HG02885 (cell line): Measurements from ENCODE around the gene RASGEF1C.

ENCODE experiments used
- ATAC-seq: cut with Tn5 transposase; IDR thresholded peaks from one replicate; pipeline ENCODE4 v1.9.1; 2021; ENCODE audit warnings: mild to moderate bottlenecking; ENCODE audit not compliant: unreplicated experiment, poor library complexity

Gene RASGEF1C

DNA sequence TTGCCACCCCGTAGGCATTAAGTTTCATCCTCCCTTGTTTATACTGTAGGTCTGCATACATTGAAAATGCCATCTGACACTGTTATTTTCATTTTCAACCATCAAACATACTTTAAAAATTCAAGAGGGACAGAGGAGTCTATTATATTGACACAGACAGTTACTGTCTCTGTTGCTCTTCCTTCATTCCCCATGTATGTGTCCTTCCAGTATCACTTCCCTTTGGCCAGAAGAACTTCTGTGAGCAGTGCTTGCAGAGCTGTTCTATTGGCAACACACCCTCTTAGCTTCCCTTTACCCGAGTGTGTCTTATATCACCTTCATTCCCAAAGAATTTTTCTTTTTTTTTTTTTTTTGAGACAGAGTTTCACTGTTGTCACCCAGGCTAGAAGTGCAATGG, 42.8 kb downstream of the RASGEF1C start:
- ATAC-seq: no peak

DNA sequence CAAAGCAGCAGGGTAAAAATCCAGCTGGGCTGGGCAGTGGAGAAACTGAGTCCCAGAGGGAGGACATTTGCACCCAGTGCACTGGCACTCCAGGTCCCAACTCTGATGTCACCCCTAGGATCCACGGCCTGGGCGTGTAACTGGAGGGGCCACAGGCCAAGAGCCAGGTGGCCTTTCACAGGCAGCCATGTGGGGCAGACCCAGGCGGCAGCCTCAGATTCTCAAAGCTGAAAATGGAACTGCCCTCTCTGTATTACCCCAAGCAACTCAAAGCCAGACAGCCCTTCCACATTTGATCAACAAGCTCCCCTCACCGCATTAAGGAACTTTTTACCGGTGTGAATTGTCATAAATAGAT, 46.7 kb downstream of the RASGEF1C start:
- no peak for ATAC-seq

DNA sequence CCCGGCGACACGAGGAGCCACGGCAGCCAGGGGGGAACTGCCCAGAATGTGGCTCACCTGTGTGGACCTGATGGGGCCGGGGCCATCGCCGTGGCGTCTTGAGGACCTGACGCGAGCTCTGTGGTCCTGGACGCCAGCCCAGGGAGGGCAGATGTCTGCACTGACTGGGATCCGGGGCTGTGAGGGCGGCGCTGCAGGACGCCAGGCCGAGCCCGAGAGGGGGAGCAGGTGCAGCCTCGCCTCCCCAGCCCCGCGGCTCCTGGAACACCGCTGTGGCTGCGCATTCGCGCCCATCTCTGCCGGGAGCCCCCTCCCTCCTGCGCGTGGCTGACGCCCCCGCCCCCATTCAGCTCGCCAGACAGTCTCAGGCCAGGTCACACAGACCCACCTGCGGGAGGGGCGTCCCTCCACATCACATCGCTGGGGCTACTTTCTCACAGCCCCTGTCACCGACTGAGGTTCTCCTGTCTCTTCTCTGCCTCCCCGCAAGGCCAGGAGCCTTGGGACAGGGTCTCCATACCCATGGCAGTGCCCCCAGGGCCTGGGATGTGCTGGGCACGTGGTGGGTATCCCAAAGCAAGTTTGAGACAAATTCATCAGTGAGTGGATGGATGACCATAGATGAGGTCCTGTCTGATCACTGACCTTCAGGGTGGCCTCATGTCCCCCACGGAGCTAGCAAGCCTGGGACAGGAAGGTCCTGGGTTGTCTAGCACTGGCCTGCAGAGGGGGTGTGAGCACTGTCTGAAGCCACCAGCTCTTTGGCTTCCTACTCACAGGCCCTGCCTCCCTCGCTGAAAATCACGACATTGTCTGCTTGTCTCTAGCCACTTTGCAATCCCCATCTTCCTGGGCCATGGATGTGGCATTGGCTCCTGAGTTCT, 47.3 kb downstream of the RASGEF1C start:
- no peak for ATAC-seq

DNA sequence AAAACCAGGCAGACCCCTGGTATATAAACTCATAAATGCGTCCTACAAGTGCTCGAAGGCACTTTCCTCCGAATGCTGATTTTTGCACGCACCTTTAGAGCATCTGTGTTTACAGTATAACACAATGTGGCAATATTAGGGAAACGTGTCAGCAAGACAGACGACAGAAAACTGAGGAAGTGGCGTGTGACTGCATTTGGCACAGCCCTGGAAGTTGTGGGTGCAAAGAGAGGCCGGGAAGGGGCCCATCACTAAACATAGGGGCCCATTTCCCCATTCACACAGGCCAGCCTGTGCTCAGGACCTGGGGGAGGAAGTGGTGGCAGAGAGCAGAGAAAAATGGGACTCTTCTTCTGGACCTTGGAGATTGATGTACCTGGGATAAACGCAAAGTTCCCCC, 48.2 kb downstream of the RASGEF1C start:
- no peak for ATAC-seq

DNA sequence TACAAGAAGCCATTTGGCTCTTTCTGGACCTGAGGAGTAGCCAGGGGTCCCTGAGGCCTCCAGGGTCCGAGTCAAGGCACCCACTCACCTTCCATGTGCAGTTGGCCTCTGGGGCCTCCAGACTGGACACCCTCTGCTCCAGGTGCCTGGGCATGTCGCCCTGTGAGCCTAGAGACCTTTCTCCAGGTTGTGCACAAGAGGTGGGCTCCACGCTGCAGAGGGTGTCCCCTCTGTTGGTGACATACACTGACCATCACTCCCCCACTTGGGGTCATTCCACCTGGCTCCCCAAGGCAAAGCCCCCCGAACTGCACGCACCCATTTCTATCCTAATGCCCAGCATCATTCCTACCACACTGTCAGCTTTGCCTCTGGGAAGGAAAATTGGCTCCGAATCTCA, 48.8 kb downstream of the RASGEF1C start:
- no peak for ATAC-seq

DNA sequence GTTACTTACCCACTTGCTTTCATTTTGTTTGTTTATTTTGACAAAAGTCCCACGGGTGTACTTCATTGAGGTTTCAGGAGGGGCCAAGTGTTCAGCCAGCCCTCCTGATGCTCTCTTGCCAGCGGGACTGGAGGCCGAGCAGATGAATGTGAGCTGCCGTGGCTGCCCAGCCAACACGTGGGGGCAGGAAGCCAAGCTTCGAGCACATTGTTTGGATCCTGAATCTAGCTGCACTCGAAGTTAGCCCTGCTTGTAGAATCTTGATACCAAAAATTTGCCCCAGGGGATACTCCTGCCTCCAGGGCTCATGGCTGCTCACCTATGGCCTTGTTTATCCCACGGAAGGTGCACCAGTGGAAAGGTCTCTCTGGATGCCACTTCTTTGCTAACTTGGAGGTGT, 49.3 kb downstream of the RASGEF1C start:
- no peak for ATAC-seq

DNA sequence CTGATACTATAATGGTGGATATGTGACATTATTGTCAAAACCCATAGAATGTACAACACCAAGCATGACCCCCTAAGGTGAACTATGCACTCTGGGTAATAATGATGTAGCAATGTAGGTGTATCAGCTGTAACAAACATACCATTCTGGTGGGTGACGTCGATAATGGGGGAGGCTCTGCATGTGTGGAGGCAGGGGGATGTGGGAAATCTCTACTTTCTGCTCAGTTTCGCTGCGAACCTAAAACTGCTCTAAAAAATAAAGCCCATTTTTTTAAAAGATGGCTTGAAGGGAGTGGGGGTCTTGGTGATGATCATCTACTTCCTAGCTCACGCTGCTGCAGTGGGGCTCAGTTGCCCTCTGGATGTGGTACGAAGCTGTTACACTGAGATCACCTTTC, 51.1 kb downstream of the RASGEF1C start:
- ATAC-seq: no peak

DNA sequence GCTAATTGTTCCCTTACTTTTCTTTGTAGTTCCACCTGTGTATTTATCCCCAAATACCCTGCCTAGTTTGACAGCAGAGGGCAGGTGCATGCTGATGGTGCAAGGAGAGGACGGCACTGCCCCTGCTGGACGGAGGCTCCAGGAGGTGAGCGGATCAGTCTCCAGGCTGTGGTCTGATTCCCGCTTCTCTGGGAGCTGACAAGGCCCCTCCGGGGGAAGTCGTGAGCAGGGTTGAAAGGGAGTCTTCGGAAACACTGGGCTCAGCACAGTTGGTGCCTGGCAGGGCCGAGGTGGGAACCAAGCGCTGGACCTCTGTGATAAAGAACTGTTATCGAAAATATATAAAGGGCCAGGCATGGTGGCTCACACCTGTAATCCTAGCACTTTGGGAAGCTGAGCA, 52.9 kb downstream of the RASGEF1C start:
- no peak for ATAC-seq

DNA sequence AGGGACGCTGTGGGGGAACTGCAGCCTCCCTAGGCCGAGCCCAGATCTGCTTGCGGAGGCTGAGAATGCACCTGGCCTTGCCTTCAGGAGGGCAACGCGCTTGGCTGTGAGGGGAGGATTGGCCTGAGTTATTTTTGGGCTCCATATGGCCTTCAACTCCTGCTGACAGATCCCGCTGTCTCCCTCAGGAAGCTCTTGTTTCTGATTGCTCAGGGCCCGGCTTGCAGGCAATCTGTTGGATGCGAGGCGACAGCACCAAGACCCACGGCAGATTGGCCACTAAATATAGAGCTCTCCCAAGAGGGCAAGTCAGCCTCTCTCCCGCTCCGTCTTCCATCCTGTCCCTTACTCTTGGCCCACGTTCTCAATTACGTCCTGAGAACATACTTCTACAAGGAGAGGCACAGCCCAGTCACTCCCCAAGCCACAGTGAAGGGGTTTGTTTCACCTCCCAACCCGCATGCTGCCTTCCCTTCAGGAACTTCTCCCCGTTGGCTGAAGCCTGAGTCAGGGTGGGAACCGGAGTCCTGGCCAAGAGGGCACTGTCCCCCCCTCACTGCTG, 53.6 kb downstream of the RASGEF1C start:
- no peak for ATAC-seq

DNA sequence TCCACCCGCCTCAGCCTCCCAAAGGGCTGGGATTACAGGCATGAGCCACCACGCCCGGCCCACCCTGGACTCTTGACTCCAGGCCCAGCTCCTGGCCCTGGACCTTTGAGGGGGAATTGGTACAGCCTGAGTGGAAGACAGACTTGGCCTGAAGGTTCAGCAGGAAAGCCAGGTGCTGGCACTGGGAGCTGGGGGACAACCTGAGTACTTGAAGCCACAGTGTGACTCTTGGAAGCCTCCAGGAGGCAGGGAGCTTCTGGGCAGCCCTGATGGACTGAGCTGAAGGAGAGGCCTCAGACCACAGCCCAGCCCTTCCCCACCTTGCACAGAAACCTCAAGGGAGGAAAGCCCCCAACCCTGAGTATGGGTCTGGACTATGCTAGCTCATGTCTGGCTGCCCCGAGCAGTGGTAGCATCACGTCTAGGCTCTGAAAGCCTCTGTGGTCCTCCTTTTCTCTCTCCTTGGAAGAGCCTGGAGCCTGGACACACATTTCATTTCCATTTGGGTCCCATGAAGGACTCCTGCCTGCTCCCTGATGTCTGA, 54.1 kb downstream of the RASGEF1C start:
- ATAC-seq: no peak

DNA sequence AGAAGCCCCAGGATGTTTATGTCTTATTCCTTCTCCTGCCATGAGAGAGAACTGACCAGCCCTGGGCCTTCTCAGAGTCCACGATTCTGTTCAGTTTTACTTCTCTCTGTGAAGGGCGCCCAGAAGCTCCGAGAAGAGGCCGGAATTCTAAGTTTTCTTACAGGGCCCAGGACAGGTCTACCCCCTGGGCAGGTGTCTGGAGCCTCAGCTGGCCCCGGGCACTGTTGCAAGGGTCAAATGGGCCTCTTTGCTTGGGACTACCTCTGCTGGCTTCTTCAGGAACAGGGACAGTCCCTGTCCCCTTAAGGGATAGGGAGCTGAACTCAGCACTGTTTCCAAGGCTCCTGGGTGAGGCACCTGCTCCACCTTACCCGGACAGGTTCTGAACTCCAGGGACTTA, 55.0 kb downstream of the RASGEF1C start:
- no peak for ATAC-seq

DNA sequence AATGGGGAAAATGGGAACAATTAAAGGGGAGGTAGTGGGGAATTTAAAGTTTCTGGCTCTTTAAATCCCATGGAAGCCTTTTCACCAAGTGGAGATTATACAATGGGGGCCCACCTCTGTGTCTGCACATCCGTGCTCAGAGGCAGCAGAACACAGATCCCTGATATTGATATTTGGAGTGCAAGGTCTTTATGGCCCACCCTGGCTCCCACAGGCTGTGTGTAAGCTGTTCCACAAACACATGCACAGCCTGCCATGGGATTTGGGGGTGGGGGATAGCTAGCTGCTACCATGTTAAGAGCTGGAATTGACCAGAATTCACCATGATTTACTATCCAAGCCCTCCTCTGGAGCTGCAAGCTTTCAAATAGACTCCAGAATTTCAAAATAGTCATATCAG, 55.9 kb downstream of the RASGEF1C start:
- no peak for ATAC-seq

DNA sequence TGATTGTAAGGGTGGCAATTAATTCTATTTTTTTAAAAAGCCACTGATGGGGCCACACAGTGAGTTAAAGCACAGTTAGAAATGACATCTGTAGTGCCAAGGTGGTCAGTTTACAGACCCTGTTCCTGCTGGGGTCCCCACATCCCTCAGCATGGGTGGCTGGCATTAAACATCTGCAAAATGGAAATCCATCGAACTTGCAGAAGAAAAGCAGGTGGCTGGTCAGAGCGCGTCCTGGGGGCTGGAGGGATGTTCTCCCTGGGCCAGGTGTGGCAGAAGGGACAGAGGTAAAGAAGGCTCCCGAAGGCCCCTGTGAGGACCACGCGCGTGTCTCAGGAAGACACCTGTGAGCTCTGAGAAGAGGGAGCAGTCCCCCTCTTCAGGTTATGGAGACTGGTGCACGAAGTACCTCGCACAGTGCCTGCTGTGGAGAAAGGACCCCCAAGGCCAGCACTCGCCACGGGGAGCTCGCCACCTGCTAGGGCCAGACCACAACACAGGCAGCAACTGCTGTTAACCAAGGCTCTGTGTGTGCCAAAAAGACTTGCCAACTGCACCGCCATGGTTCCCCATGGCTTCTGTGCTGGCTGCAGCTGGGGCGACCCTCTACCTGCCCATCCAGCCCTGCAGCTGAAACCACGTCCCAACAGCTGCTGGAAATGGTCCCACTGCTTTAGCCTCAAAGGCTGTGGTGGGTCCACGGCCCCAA, 65.2 kb downstream of the RASGEF1C start:
- ATAC-seq: no peak

DNA sequence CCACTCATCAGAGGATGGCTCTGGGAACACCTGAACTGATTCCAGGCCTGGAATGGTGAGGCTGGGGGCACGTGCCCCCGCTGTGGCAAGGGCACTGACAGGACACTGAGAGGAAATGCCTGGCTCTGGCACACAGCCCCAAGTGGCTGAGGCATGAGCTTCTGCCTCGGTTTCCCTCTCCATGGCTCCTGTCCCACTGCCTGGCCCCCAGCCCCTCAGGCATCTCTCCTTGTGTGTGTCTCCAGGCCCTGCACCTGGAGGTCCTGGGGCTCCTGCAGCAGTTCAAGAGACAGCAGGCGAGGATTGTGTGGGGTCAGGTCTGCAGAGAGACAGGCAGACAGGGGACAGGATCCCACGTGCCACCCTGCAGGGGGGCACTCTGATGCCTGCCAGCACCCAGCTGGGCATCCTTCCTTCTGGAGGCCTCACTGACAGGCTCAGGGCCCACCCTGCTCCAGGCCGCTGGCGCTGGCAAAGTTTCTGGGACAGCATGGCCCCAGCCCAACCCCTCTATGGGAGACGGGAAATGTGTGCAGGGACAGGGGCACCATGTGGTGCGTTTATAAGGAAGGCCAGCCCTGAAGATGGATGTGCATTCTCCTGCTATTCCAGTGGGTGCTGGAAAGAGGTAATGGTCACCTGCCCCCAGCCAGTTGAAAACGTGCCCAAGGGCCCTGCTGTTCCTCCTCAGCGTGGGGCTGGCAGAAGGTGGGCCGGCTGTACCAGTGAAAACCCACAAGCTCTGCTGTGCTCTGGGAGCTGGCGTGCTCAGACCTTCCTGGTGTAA, 66.0 kb downstream of the RASGEF1C start:
- ATAC-seq: no peak

DNA sequence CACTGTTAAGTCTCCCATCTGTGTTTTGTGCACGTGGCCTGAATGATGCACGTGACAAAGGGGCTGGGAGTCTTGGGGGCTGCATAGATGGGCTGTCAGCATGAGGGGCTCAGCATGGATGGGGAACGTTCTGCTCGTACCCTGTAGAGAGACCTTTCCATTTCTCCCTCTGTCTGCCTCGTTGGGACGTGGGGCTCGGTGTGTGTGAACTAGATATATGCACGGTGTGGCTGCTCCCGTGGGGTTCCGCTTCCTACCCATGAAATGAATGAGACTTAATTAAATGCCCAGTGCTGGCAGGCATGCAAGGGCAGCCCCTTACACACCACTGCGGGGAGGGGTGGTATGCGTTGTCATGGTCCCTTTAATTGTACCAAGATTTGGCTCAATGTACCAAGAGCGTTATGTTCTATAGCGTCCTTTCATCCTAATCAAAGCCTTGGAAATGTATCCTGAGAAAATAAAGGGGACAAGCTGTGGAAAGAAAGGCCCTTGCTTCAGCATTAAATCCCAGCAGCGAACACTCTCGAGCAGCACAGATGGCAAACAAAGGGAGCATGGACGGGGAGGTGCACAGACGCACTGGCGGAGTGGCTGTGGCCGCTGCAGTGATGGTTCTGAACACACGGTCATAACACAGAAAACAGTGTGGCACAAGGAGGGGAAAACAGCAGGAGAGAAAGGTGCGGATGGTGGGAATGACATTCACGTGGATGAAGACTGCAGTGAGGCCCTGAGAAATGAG, 66.8 kb downstream of the RASGEF1C start:
- ATAC-seq: no peak

DNA sequence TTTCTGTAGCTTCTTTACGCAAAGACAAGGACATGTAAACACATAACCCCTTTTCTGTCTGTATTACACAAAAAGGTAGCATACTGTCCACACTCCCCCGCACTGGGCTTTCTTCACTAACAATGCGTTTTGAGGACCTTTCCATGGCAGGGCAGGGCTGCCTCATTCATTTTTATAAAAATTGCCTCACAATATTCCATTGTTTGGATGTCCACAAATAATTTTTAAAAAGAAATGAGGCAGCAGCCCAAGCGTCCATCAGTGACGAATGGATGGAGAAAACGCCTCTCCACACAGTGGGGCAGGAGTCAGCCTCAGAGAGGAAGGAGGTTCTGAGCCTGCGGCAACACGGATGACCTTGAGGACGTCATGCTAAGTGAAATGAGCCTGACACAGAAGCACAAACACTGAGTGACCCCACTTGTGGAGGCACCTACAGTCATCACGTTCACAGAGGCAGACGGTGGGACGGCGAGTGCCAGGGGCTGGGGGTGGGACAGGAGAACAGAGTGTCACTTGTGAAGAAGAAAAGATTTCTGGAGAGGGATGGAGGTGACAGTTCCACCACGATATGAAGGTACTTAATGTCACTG, 67.8 kb downstream of the RASGEF1C start:
- ATAC-seq: no peak

DNA sequence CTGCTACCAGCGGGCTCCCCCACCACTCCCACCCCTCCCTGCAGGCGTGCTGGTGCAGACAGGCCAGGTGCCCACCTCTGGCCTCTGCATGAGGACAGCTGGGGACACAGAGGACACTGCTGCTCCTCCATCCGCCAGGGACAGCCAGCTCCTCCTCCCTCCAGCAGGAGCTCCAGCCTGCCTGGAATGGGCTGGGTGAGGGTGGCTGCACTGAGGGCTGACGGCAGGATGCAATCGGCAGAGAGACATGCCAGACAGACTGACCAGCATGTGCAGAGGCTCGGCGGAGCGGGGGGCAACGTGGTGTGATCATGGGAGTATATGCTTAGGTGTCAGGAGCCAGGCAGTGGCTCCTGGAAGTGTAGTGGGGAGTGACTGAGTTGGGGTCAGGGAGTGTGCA, 68.4 kb downstream of the RASGEF1C start:
- no peak for ATAC-seq

DNA sequence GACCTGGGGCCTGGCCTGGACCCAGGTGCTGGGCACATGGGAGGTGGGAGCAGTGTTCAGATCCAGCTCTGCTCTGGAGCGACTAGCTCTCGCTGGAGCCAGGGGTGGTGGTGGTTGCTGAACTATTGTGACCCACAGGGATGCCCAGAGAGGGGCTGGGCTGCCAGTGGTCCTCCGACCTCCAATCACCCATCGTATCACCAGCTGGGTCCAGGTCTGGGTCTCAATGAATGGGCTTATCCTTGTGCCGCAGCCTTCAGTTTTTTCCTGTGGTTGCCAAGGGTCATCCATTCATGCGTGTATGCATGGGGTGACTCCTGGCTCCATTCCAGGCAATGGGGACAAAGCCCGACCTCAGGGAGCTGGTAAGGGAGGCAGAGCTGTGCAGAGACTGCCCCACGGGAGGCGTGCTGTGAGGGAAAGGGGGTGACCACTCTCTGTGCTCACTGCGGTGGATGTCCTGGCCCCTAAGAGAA, 68.9 kb downstream of the RASGEF1C start:
- ATAC-seq: no peak

DNA sequence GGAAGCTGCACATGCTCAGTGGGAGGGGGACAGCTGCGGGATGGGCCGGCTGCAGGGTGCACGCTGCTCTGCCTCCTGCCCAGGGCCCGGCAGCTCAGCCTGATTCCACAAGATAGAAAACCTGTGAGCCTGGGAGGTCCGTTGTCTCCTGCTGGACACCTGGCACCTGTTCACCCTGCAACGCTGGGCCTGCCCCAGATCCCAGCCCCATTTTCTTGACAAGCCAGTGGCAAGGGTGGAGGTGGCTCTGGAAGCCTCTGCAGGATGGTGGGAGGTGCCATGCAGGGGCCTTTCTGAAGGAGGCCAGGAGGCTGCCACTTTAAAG, 69.3 kb downstream of the RASGEF1C start:
- no peak for ATAC-seq
